Right lobe of liver (tissue), 6 donors: ENCODE results near the gene PPFIA3. TPM values are rescaled to one million over a fixed set of nuclear protein-coding genes. Genes with fewer than 3 reads are reported as not detected.
A peak's percentile ranks its signal among the peaks of the same experiment; 100 is the strongest.
"Not testable (repeated sequence)": the region's sequence is repeated elsewhere in the genome, so short reads cannot be mapped to it uniquely, and the experiment has no call there.

ENCODE experiments used
- ATAC-seq, 4 donors: fragments of 200-7000 bp; cut with Tn5 transposase; one replicate each; pipeline ENCODE4 v1.9.1; 2020; ENCODE audit warnings: mild to moderate bottlenecking in 4 of 4, moderate library complexity in 4 of 4
- DNase-seq, 3 donors: peaks; one replicate each; pipeline ENCODE4 v3.0.0-alpha.2; 2020
- H3K27ac ChIP-seq, 3 donors: fragments of 200-600 bp; one replicate each; pipeline ENCODE4 v1.8.0; 2022
- H3K27me3 ChIP-seq, 2 donors: fragments of 200-600 bp; one replicate each; pipeline ENCODE4 v1.8.0; 2022
- H3K36me3 ChIP-seq, 4 donors: fragments of 200-600 bp; sonication (generic) in 1 of 4; one replicate each; pipeline versions ENCODE4 v1.5.1 to v1.8.0; 2017 to 2022; ENCODE audit warnings: control low read depth in 1 of 4
- H3K4me1 ChIP-seq, 4 donors: fragments of 200-600 bp; sonication (generic) in 1 of 4; one replicate each; pipeline versions ENCODE4 v1.5.1 to v1.8.0; 2017 to 2022; ENCODE audit warnings: control low read depth in 1 of 4
- H3K4me3 ChIP-seq, 3 donors: fragments of 200-600 bp; one replicate each; pipeline ENCODE4 v1.8.0; 2022
- H3K9me3 ChIP-seq, 4 donors: fragments of 200-600 bp; sonication (generic) in 1 of 4; one replicate each; pipeline versions ENCODE4 v1.5.1 to v1.8.0; 2017 to 2022; ENCODE audit warnings: control low read depth in 1 of 4
- POLR2A ChIP-seq: fragments of 450-650 bp; IDR thresholded peaks from one replicate; pipeline ENCODE4 v1.6.1; 2017; ENCODE audit warnings: antibody characterized with exemption, mild to moderate bottlenecking
- WGBS: methylation state at CpG from one replicate; pipeline ENCODE4 v1.1.6; 2018; ENCODE audit warnings: low coverage, low lambda C conversion rate; ENCODE audit not compliant: insufficient coverage; ENCODE audit errors: missing lambda C conversion rate; 5-methylcytosine and 5-hydroxymethylcytosine counted together
- intact Hi-C, 2 donors: fragments of 100-400 bp; cut with DNase I; formaldehyde crosslinking; loops; one replicate each; pipeline versions ENCODE4 v1.11.2 to v1.14.1; 2022
- total RNA-seq, 6 experiments: library from RNA; depleted of rRNA in 2 of 6; stranded (reverse); fragments of >200 nt in 2 of 6; fragmentation: NEBNext Ultra II Directional in 3 of 6; extraction: Animal tissue kit (Norgen Biotek cat#: 25700) in 3 of 6; gene quantifications; one replicate each; pipeline versions ENCODE4 v1.1.0 to v1.2.4, GENCODE V29; 2016 to 2023
- TF ChIP-seq, protein P1 (sequence below), 4 donors: fragments of 200-600 bp in 3 of 4; fragments of 450-650 bp in 1 of 4; IDR thresholded peaks; one replicate each; pipeline versions ENCODE4 v1.5.1 to v1.8.0; 2016 to 2022; ENCODE audit warnings: antibody characterized with exemption in 4 of 4, mild to moderate bottlenecking in 2 of 4
- donor health status: DM: no; HTN: yes; CAD: no.
- donor health status: DM: no; HTN: no; CAD: no.
- donor health status: DM: no; HTN: no; CAD: no.
- donor health status: DM: no; HTN: yes; CAD: no.
- donor health status: DM: no; HTN: yes; CAD: no.

PPFIA3 gene
- total RNA-seq, 6 experiments from 2014 or later, result 1.8 to 6.6 (median 3.1) TPM

DNA sequence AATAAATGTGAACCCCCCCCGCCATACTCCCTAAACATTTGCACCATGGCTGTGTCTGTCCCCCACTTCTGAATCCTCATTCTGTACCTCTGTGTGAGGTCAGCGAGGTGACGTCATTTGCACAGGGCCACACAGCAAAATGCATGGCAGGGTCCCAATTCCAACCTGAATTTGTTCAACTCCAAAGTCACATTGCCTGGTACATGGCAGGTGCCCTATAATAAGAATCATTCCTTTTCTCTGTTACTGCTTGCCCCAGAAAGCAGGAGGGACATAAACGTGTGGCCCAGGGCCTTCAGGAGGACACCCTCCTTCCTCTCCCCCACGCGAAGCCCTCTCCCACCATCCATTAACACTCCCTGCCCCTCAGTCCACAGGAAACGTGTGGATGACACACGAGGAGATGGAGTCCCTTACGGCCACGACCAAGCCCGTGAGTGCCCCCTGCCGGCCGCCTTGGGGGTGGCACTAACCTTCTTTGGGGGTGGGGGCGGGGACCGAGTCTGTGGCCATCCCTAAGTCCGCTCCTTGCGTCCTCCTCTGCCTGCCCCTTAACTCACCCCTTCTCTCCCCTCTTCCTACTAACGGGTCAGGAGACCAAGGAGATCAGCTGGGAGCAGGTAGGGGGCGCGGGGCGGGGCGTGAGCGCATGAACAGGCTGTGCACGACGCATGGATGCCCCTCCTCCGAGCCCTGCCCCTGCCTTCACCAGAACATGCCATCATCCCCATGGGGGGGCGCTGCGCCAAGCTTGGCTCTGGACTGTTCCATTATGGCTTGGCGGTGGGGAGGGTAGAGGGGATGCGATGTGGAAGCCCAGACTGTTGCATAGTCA lies 26.4 kb downstream of the PPFIA3 start:
- intact Hi-C loops, result no loop called here
- ATAC-seq, result peak; percentile 10 to 29 (median 23)

DNA sequence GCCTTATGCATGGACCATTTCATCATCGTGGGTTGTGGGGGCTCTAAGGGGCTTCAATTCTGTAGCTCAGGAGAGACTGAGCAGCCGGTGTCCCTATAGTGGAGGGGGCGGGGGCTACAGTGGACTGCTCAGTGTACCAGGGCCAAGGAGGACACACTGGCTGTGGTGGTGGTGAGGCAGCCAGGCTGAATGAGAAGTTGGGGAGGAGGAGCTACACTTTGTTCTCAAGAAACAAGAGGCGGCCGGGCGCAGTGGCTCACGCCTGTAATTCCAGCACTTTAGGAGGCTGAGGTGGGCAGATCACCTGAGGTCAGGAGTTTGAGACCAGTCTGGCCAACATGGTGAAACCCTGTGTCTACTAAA lies 27.0 kb downstream of the PPFIA3 start:
- intact Hi-C loops, result not testable (repeated sequence)

More for the DNA sequence above, 26.4 kb downstream of the PPFIA3 start:
- WGBS, result 14% methylated on average over 14 of the region's 30 CpGs
- Histone ChIP-seq H3K4me3 (no peak overlapping the region), H3K4me1 (peaks cover 0 to 14% (median 2%) of the 10 kb centered on the region in 4 donors), H3K27me3 (no peaks in the 10 kb centered on the region), H3K36me3 (no peaks in the 10 kb centered on the region), H3K9me3 (no peaks in the 10 kb centered on the region), H3K27ac (no peak overlapping the region)
- TF ChIP-seq POLR2A, result no peak
- TF ChIP-seq, protein P1, sequence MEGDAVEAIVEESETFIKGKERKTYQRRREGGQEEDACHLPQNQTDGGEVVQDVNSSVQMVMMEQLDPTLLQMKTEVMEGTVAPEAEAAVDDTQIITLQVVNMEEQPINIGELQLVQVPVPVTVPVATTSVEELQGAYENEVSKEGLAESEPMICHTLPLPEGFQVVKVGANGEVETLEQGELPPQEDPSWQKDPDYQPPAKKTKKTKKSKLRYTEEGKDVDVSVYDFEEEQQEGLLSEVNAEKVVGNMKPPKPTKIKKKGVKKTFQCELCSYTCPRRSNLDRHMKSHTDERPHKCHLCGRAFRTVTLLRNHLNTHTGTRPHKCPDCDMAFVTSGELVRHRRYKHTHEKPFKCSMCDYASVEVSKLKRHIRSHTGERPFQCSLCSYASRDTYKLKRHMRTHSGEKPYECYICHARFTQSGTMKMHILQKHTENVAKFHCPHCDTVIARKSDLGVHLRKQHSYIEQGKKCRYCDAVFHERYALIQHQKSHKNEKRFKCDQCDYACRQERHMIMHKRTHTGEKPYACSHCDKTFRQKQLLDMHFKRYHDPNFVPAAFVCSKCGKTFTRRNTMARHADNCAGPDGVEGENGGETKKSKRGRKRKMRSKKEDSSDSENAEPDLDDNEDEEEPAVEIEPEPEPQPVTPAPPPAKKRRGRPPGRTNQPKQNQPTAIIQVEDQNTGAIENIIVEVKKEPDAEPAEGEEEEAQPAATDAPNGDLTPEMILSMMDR (IDR thresholded peaks at IDR 0.05), result peak; percentile 71 to 97 (median 91)
- peak; percentile 73 to 79 (median 77) for DNase-seq

DNA sequence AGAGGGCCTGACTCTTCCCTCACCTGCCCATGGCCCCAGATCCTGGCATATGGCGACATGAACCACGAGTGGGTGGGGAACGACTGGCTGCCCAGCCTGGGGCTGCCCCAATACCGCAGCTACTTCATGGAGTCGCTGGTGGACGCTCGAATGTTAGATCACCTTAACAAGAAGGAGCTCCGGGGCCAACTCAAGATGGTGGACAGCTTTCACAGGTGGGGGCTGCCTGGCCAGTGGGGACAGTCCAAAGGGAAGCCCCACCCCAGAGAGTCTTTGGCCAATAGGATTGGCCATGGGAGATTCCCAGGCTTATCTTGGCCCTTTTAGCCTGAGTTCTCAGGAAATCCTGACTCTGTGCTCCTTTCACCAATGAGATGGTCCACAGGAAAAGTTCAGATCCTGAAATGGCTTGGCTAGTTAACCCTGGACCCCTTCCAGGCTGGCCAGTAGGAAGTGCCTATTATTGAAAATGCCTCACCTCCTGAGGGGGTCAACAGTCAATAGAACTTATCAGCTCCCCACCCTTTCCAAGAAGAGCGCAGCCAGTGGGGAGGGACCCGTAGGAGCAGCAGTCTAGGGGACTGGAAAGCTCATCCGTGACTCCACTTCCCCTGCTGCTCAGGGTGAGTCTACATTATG lies 28.8 kb downstream of the PPFIA3 start:
- Histone ChIP-seq H3K27me3 (no peaks in the 10 kb centered on the region), H3K27ac (peak overlapping the region in 2 of 3 donors; percentile 13 to 56), H3K4me3 (peak overlapping the region in 1 of 3 donors; percentile 68), H3K9me3 (no peaks in the 10 kb centered on the region), H3K36me3 (no peaks in the 10 kb centered on the region), H3K4me1 (peaks cover 0 to 14% (median 2%) of the 10 kb centered on the region in 4 donors)
- TF ChIP-seq POLR2A, result no peak
- TF ChIP-seq, protein P1 (IDR thresholded peaks at IDR 0.05), result no peak
- DNase-seq (no peak), ATAC-seq (no peak)
- intact Hi-C loops, result no loop called here
- 66% methylated on average over 3 of the region's 11 CpGs for WGBS

More for the DNA sequence above, 27.0 kb downstream of the PPFIA3 start:
- WGBS, result 47% methylated on average over 3 of the region's 7 CpGs
- not testable (repeated sequence) for H3K9me3 ChIP-seq, ATAC-seq, H3K4me3 ChIP-seq, DNase-seq, H3K36me3 ChIP-seq, H3K27ac ChIP-seq, H3K27me3 ChIP-seq
- peaks cover 0 to 14% (median 2%) of the 10 kb centered on the region in 4 donors for H3K4me1 ChIP-seq

DNA sequence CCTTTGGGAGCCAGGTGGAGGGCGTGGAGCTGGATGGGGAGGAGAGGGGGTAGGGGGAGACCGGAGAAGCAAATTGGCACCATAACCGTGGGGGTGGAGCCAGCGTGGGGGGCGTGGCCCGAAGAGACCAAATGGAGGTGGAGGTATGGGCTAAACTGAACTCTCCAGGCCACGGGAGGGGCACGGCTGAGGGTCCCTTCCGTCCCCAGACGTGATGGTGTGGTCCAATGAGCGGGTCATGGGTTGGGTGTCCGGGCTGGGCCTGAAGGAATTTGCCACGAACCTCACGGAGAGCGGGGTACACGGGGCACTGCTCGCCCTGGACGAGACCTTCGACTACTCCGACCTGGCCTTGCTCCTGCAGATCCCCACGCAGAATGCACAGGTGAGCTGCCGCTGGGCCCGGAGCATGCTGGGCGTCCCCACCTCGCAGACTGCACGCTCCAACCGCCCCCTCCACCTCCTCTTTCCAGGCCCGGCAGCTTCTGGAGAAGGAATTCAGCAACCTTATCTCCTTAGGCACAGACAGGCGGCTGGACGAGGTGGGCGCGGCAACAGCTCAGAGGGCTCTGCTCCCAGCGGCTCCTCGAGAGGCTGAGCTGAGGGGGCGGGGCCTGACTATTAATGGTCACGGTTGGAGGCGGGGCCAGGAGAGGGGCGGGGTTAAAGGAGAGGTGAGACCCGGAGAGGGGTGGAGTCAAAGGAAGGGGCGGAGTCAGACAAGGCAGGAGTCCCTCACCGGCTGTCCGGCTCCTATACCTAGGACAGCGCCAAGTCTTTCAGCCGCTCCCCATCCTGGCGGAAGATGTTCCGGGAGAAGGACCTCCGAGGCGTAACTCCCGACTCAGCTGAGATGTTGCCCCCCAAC lies 29.7 kb downstream of the PPFIA3 start:
- H3K27me3 ChIP-seq, result no peaks in the 10 kb centered on the region
- H3K4me1 ChIP-seq, result peaks cover 0 to 14% (median 2%) of the 10 kb centered on the region in 4 donors
- ATAC-seq, result peak; percentile 76 to 82 (median 78)
- H3K4me3 ChIP-seq, result peak overlapping the region; percentile 68 to 73 (median 69)
- peak; percentile 97 to 99 (median 99) for DNase-seq
- H3K9me3 ChIP-seq, result no peaks in the 10 kb centered on the region
- intact Hi-C loops, result no loop called here
- TF ChIP-seq, protein P1 (IDR thresholded peaks at IDR 0.05), result no peak
- TF ChIP-seq POLR2A, result peak; percentile 47
- WGBS, result 13% methylated on average over 17 of the region's 49 CpGs
- peak overlapping the region; percentile 86 to 93 (median 88) for H3K27ac ChIP-seq
- H3K36me3 ChIP-seq, result no peaks in the 10 kb centered on the region
